SK-N-SH (cell line): Measurements from ENCODE around the gene PRKCI. TPM values are rescaled to one million over a fixed set of nuclear protein-coding genes. Genes with fewer than 3 reads are reported as not detected.
"Not testable (repeated sequence)": the region's sequence is repeated elsewhere in the genome, so short reads cannot be mapped to it uniquely, and the experiment has no call there.

ENCODE experiments used
- CTCF ChIA-PET: fragments of 300-600, 350-600 bp; formaldehyde crosslinking; extraction: SDS; loops from one replicate; lab custom pipeline; 2021; lab: Yijun Ruan, JAX
- POLR2A ChIA-PET: fragments of 350-600 bp; sonication (Branson Sonifier 250); formaldehyde crosslinking; extraction: SDS; loops from one replicate; lab custom pipeline; 2020; ENCODE audit warnings: antibody characterized with exemption, inconsistent platforms; lab: Yijun Ruan, JAX
- DNase-seq: peaks from one replicate; pipeline ENCODE4 v3.0.0; 2012
- H2AFZ ChIP-seq: fragments of 200-600 bp; sonication (generic); 2 replicates; pipeline ENCODE4 v1.8.1; 2016; ENCODE audit warnings: antibody characterized with exemption, mild to moderate bottlenecking, low read depth
- H3F3A ChIP-seq: fragments of 200-600 bp; sonication (generic); replicated peaks from 2 replicates; pipeline ENCODE3; 2016; ENCODE audit warnings: antibody characterized with exemption, mild to moderate bottlenecking; ENCODE audit not compliant: insufficient read depth
- H3K27ac ChIP-seq, 2 experiments: fragments of 200-500 bp in 1 of 2; fragments of 200-600 bp in 1 of 2; sonication (Bioruptor generic) in 1 of 2; sonication (generic), shearing (Covaris generic) in 1 of 2; 2 replicates each; pipeline versions ENCODE4 v1.5.1 to v1.6.1; 2014 to 2016; ENCODE audit warnings: low read depth in 2 of 2, inconsistent platforms in 1 of 2, low read length in 1 of 2, mild to moderate bottlenecking in 1 of 2, mixed read lengths in 1 of 2
- H3K27me3 ChIP-seq: fragments of 200-600 bp; sonication (generic), shearing (Covaris generic); 2 replicates; pipeline ENCODE4 v1.6.1; 2016; ENCODE audit warnings: mixed run types; ENCODE audit not compliant: insufficient read depth
- H3K36me3 ChIP-seq, 2 experiments: fragments of 200-500 bp in 1 of 2; fragments of 200-600 bp in 1 of 2; sonication (Bioruptor generic) in 1 of 2; sonication (generic) in 1 of 2; replicated peaks in 1 of 2; 2 replicates each; pipeline versions ENCODE3 to v1.5.1; 2014 to 2016; ENCODE audit warnings: low read length in 1 of 2, mild to moderate bottlenecking in 1 of 2; ENCODE audit not compliant: insufficient read depth in 2 of 2, control insufficient read depth in 1 of 2
- H3K4me1 ChIP-seq, 2 experiments: fragments of 200-500 bp in 1 of 2; fragments of 200-600 bp in 1 of 2; sonication (Bioruptor generic) in 1 of 2; sonication (generic), shearing (Covaris generic) in 1 of 2; 2 replicates each; pipeline versions ENCODE4 v1.5.1 to v1.6.1; 2014 to 2016; ENCODE audit warnings: low read depth in 1 of 2, low read length in 1 of 2, mixed run types in 1 of 2; ENCODE audit not compliant: insufficient read depth in 2 of 2, control insufficient read depth in 1 of 2
- H3K4me2 ChIP-seq: fragments of 200-600 bp; sonication (generic), shearing (Covaris generic); 2 replicates; pipeline ENCODE4 v1.6.1; 2017; ENCODE audit warnings: mixed run types
- H3K4me3 ChIP-seq, 2 experiments: fragments of 200-500 bp in 1 of 2; fragments of 200-600 bp in 1 of 2; sonication (Bioruptor generic) in 1 of 2; sonication (generic), shearing (Covaris generic) in 1 of 2; 2 replicates each; pipeline versions ENCODE4 v1.5.1 to v1.8.1; 2014 to 2016; ENCODE audit warnings: low read depth in 2 of 2, inconsistent platforms in 1 of 2, low read length in 1 of 2, mild to moderate bottlenecking in 1 of 2, mixed read lengths in 1 of 2, moderate library complexity in 1 of 2
- H3K79me2 ChIP-seq: fragments of 200-600 bp; sonication (generic); 2 replicates; pipeline ENCODE4 v1.8.1; 2017; ENCODE audit warnings: mild to moderate bottlenecking; ENCODE audit not compliant: insufficient read depth
- H3K9ac ChIP-seq: fragments of 200-600 bp; sonication (generic); 2 replicates; pipeline ENCODE4 v1.6.1; 2017; ENCODE audit warnings: mixed run types
- H3K9me2 ChIP-seq: fragments of 200-600 bp; sonication (generic); 2 replicates; pipeline ENCODE4 v1.6.1; 2017; ENCODE audit warnings: mixed run types
- H3K9me3 ChIP-seq: fragments of 200-600 bp; sonication (generic); 2 replicates; pipeline ENCODE4 v1.6.1; 2017; ENCODE audit warnings: mixed run types, mild to moderate bottlenecking, moderate library complexity
- H4K20me1 ChIP-seq: fragments of 200-600 bp; sonication (generic); 2 replicates; pipeline ENCODE4 v1.6.1; 2017; ENCODE audit warnings: mild to moderate bottlenecking, mixed run types; ENCODE audit not compliant: insufficient read depth
- CHD2 ChIP-seq: fragments of 150-350 bp; IDR thresholded peaks from 2 replicates; pipeline ENCODE4 v1.6.1; 2018; ENCODE audit warnings: low read length; ENCODE audit not compliant: partially characterized antibody
- ELF1 ChIP-seq: IDR thresholded peaks from 2 replicates; pipeline ENCODE4 v1.4.0; 2012
- EZH2phosphoT487 ChIP-seq: fragments of 200-600 bp; sonication (generic); IDR thresholded peaks from 2 replicates; pipeline ENCODE4 v1.6.1; 2017; ENCODE audit warnings: low read depth, mixed run types, mild to moderate bottlenecking, antibody characterized with exemption, moderate library complexity, borderline replicate concordance
- FOXJ3 ChIP-seq: sonication (generic); formaldehyde crosslinking; IDR thresholded peaks from 2 replicates; pipeline ENCODE4 v1.5.1; 2020; ENCODE audit warnings: mild to moderate bottlenecking, missing genetic modification reagents
- MEF2A ChIP-seq: IDR thresholded peaks from 2 replicates; pipeline ENCODE4 v1.4.0; 2012; ENCODE audit warnings: low read depth, borderline replicate concordance
- NFIC ChIP-seq: IDR thresholded peaks from 2 replicates; pipeline ENCODE4 v1.4.0; 2012; ENCODE audit warnings: borderline replicate concordance
- PBX3 ChIP-seq: IDR thresholded peaks from 2 replicates; pipeline ENCODE4; 2012
- POLR2AphosphoS5 ChIP-seq: IDR thresholded peaks from 2 replicates; pipeline ENCODE4 v1.6.1; 2012; ENCODE audit warnings: low read depth, low read length
- RCOR1 ChIP-seq: fragments of 150-350 bp; IDR thresholded peaks from 2 replicates; pipeline ENCODE4 v1.6.1; 2017; ENCODE audit warnings: antibody characterized with exemption, low read length
- REST ChIP-seq: IDR thresholded peaks from 2 replicates; pipeline ENCODE4 v1.6.1; 2012; ENCODE audit warnings: mild to moderate bottlenecking, low read depth, low read length, moderate library complexity
- RFX5 ChIP-seq: IDR thresholded peaks from 2 replicates; pipeline ENCODE4 v1.6.1; 2012; ENCODE audit warnings: mild to moderate bottlenecking, improper control_type of control experiment, low read length
- SIN3A ChIP-seq: IDR thresholded peaks from 2 replicates; pipeline ENCODE4 v1.6.1; 2012; ENCODE audit warnings: low read depth, mild to moderate bottlenecking, low read length, moderate library complexity, borderline replicate concordance
- TEAD4 ChIP-seq: IDR thresholded peaks from 2 replicates; pipeline ENCODE4 v1.4.0; 2012; ENCODE audit warnings: mild to moderate bottlenecking, borderline replicate concordance; ENCODE audit not compliant: insufficient read depth
- USF1 ChIP-seq: IDR thresholded peaks from 2 replicates; pipeline ENCODE4 v1.4.0; 2012; ENCODE audit warnings: low read depth, borderline replicate concordance
- YY1 ChIP-seq: IDR thresholded peaks from 2 replicates; pipeline ENCODE4 v1.4.0; 2012; ENCODE audit warnings: low read depth, mild to moderate bottlenecking
- WGBS: methylation state at CpG from one replicate; pipeline ENCODE4 v1.1.6; 2017; ENCODE audit warnings: low lambda C conversion rate; 5-methylcytosine and 5-hydroxymethylcytosine counted together
- polyA plus RNA-seq, 3 experiments: library from polyadenylated mRNA; depleted of rRNA; stranded (reverse); fragments of >200 nt; gene quantifications; 2 replicates each; pipeline ENCODE4 v1.2.3, GENCODE V29; 2012

The PRKCI gene
- polyA plus RNA-seq, 1 of the 3 experiments (the other 2 are of a cell fraction) = 10.1 TPM

GRCh38 chr3:170275832-170276231 is 53.6 kb downstream of the PRKCI start:
- POLR2A ChIA-PET = interaction anchor here (0.7 kb wide), 1 partner anchor 471 kb away, joined by 5 read pairs; no protein-coding TSS in a partner anchor
- no peaks in the 10 kb centered on the region for H3K4me1 ChIP-seq
- H2AFZ ChIP-seq = no peak overlapping the region
- H3F3A ChIP-seq = no peaks in the 10 kb centered on the region
- H3K36me3 ChIP-seq = peaks cover 18 to 65% of the 10 kb centered on the region in 2 experiments
- CTCF ChIA-PET = no interaction called here
- H3K27me3 ChIP-seq = no peaks in the 10 kb centered on the region
- H3K9me3 ChIP-seq = no peaks in the 10 kb centered on the region
- no peaks in the 10 kb centered on the region for H3K79me2 ChIP-seq
- H3K9ac ChIP-seq = no peak overlapping the region
- H3K9me2 ChIP-seq = no peaks in the 10 kb centered on the region
- H3K4me3 ChIP-seq = no peak overlapping the region
- DNase-seq = no peak
- WGBS = over 99% methylated on average over 3 of the region's 3 CpGs
- H4K20me1 ChIP-seq = no peaks in the 10 kb centered on the region
- no peak overlapping the region for H3K27ac ChIP-seq
- TF ChIP-seq POLR2AphosphoS5 (no peak), SIN3A (no peak), MEF2A (no peak), CHD2 (no peak)
- no peak overlapping the region for H3K4me2 ChIP-seq

- H3K4me2 ChIP-seq, H3K9me3 ChIP-seq, H3K4me1 ChIP-seq, H3K9me2 ChIP-seq, H3K4me3 ChIP-seq, H4K20me1 ChIP-seq, H2AFZ ChIP-seq, H3K9ac ChIP-seq, H3K27me3 ChIP-seq, H3F3A ChIP-seq, POLR2A ChIA-PET, DNase-seq, H3K27ac ChIP-seq, H3K79me2 ChIP-seq: not testable (repeated sequence)
- H3K36me3 ChIP-seq = peaks cover 17 to 62% of the 10 kb centered on the region in 2 experiments
- CTCF ChIA-PET = interaction anchor here (1.0 kb wide), 1 partner anchor 9 kb away, joined by 3 read pairs; no protein-coding TSS in a partner anchor
- WGBS = 98% methylated on average over 10 of the region's 10 CpGs
Observed at GRCh38 chr3:170277311-170277710, 55.1 kb downstream of the PRKCI start.

GRCh38 chr3:170277833-170278580 is 55.8 kb downstream of the PRKCI start:
- Histone ChIP-seq H3F3A (no peaks in the 10 kb centered on the region), H3K9me3 (no peaks in the 10 kb centered on the region), H3K4me1 (no peaks in the 10 kb centered on the region), H3K4me2 (0 out of 2 replicates have a peak overlapping the region, but pooled peaks have one; percentile 5), H3K9me2 (no peaks in the 10 kb centered on the region), H2AFZ (peak overlapping the region; percentile 57; the same call in 1 of the 2 replicates), H3K79me2 (no peaks in the 10 kb centered on the region), H3K9ac (no peak overlapping the region), H4K20me1 (no peaks in the 10 kb centered on the region), H3K36me3 (peaks cover 14 to 61% of the 10 kb centered on the region in 2 experiments), H3K27me3 (no peaks in the 10 kb centered on the region), H3K27ac (no peak overlapping the region), H3K4me3 (no peak overlapping the region)
- ChIA-PET CTCF (interaction anchor here (1.0 kb wide), 1 partner anchor 10 kb away, joined by 3 read pairs; no protein-coding TSS in a partner anchor), POLR2A (no interaction called here)
- no peak for DNase-seq
- TF ChIP-seq RCOR1 = no peak
- TF ChIP-seq EZH2phosphoT487 = no peak
- no peak for TF ChIP-seq ELF1
- TF ChIP-seq REST = no peak
- TF ChIP-seq POLR2AphosphoS5 = no peak
- no peak for TF ChIP-seq PBX3
- no peak for TF ChIP-seq RFX5
- TF ChIP-seq TEAD4 = no peak
- TF ChIP-seq YY1 = no peak
- TF ChIP-seq CHD2 = no peak
- TF ChIP-seq NFIC = no peak
- TF ChIP-seq FOXJ3 (CRISPR knock-in tag) = no peak
- no peak for TF ChIP-seq MEF2A
- no peak for TF ChIP-seq USF1
- WGBS = 90% methylated on average over 5 of the region's 5 CpGs
